HEK293 (cell line): ENCODE data around the gene C2orf42.
A peak's percentile ranks its signal among the peaks of the same experiment; 100 is the strongest.

Source experiments
- ELK4 ChIP-seq: IDR thresholded peaks from 2 replicates; pipeline ENCODE4 v1.6.1; 2011; ENCODE audit warnings: mild to moderate bottlenecking, low read depth, low read length, borderline replicate concordance
- FEZF1 ChIP-seq: fragments of 450-650 bp; formaldehyde crosslinking; IDR thresholded peaks from 2 replicates; pipeline ENCODE4 v1.5.1; 2016; ENCODE audit warnings: missing biosample characterization, missing genetic modification characterization
- REPIN1 ChIP-seq: fragments of 450-650 bp; formaldehyde crosslinking; IDR thresholded peaks from 2 replicates; pipeline ENCODE4 v1.5.1; 2017; ENCODE audit warnings: missing biosample characterization, missing genetic modification characterization, low read depth
- WT1 ChIP-seq: fragments of 450-650 bp; formaldehyde crosslinking; IDR thresholded peaks from 2 replicates; pipeline ENCODE4 v1.5.1; 2016; ENCODE audit warnings: missing biosample characterization, missing genetic modification characterization
- ZEB2 ChIP-seq: fragments of 450-650 bp; formaldehyde crosslinking; IDR thresholded peaks from 2 replicates; pipeline ENCODE4 v1.5.1; 2016; ENCODE audit warnings: missing biosample characterization, missing genetic modification characterization
- ZNF148 ChIP-seq: fragments of 450-650 bp; formaldehyde crosslinking; IDR thresholded peaks from 2 replicates; pipeline ENCODE4 v1.5.0; 2017; ENCODE audit warnings: missing biosample characterization, missing genetic modification characterization, borderline replicate concordance
- ZNF157 ChIP-seq: fragments of 450-650 bp; formaldehyde crosslinking; IDR thresholded peaks from 2 replicates; pipeline ENCODE4 v1.5.1; 2016; ENCODE audit warnings: missing biosample characterization, missing genetic modification characterization
- ZNF174 ChIP-seq: fragments of 450-650 bp; formaldehyde crosslinking; IDR thresholded peaks from 2 replicates; pipeline ENCODE4 v1.5.0; 2017; ENCODE audit warnings: missing biosample characterization, mild to moderate bottlenecking, missing genetic modification characterization
- ZNF19 ChIP-seq: fragments of 450-650 bp; formaldehyde crosslinking; IDR thresholded peaks from 2 replicates; pipeline ENCODE4; 2016; ENCODE audit warnings: missing biosample characterization, missing genetic modification characterization, low read depth
- ZNF366 ChIP-seq: fragments of 450-650 bp; formaldehyde crosslinking; conservative IDR thresholded peaks from 2 replicates; pipeline ENCODE4 v1.5.1; 2016; ENCODE audit warnings: missing biosample characterization, missing genetic modification characterization
- ZNF391 ChIP-seq: fragments of 450-650 bp; formaldehyde crosslinking; IDR thresholded peaks from 2 replicates; pipeline ENCODE4 v1.5.1; 2016; ENCODE audit warnings: low read depth, missing biosample characterization, missing genetic modification characterization, borderline replicate concordance
- ZNF548 ChIP-seq: fragments of 450-650 bp; formaldehyde crosslinking; IDR thresholded peaks from 2 replicates; pipeline ENCODE4 v1.5.1; 2016; ENCODE audit warnings: missing biosample characterization, missing genetic modification characterization
- ZNF555 ChIP-seq: fragments of 450-650 bp; formaldehyde crosslinking; conservative IDR thresholded peaks from 2 replicates; pipeline ENCODE4 v1.5.1; 2017; ENCODE audit warnings: missing biosample characterization, mild to moderate bottlenecking, missing genetic modification characterization, inconsistent platforms
- ZNF600 ChIP-seq: fragments of 450-650 bp; formaldehyde crosslinking; IDR thresholded peaks from 2 replicates; pipeline ENCODE4 v1.5.1; 2016; ENCODE audit warnings: missing biosample characterization, missing genetic modification characterization
- ZNF626 ChIP-seq: fragments of 450-650 bp; sonication (Bioruptor Pico); formaldehyde crosslinking; IDR thresholded peaks from 2 replicates; pipeline ENCODE4 v1.5.1; 2018; ENCODE audit warnings: missing biosample characterization, missing genetic modification characterization, inconsistent platforms
- ZNF670 ChIP-seq: fragments of 450-650 bp; formaldehyde crosslinking; IDR thresholded peaks from 2 replicates; pipeline ENCODE4 v1.5.1; 2016; ENCODE audit warnings: missing biosample characterization, missing genetic modification characterization, low read depth
- ZNF785 ChIP-seq: fragments of 450-650 bp; formaldehyde crosslinking; IDR thresholded peaks from 2 replicates; pipeline ENCODE4 v1.5.1; 2016; ENCODE audit warnings: missing biosample characterization, missing genetic modification characterization
- ZNF791 ChIP-seq: fragments of 450-650 bp; formaldehyde crosslinking; IDR thresholded peaks from 2 replicates; pipeline ENCODE4 v1.5.1; 2016; ENCODE audit warnings: missing biosample characterization, missing genetic modification characterization
- ZNF830 ChIP-seq: fragments of 450-650 bp; IDR thresholded peaks from 2 replicates; pipeline ENCODE4 v1.5.0; 2018; ENCODE audit warnings: missing biosample characterization, missing genetic modification characterization, low read depth, mild to moderate bottlenecking, moderate library complexity
- ZSCAN16 ChIP-seq: fragments of 450-650 bp; formaldehyde crosslinking; IDR thresholded peaks from 2 replicates; pipeline ENCODE4 v1.5.1; 2016; ENCODE audit warnings: missing biosample characterization, missing genetic modification characterization
- TF ChIP-seq, protein P1 (sequence below): fragments of 450-650 bp; formaldehyde crosslinking; IDR thresholded peaks from 2 replicates; pipeline ENCODE4 v1.5.1; 2016; ENCODE audit warnings: missing biosample characterization, missing genetic modification characterization, borderline replicate concordance
- TF ChIP-seq, protein P2 (sequence below): fragments of 450-650 bp; formaldehyde crosslinking; IDR thresholded peaks from 2 replicates; pipeline ENCODE4 v1.5.1; 2016; ENCODE audit warnings: missing biosample characterization, missing genetic modification characterization
- TF ChIP-seq, protein P3 (sequence below): fragments of 450-650 bp; formaldehyde crosslinking; IDR thresholded peaks from 2 replicates; pipeline ENCODE4 v1.5.1; 2016; ENCODE audit warnings: missing biosample characterization, missing genetic modification characterization
- TF ChIP-seq, protein P4 (sequence below): fragments of 450-650 bp; formaldehyde crosslinking; IDR thresholded peaks from 2 replicates; pipeline ENCODE4 v1.5.1; 2016; ENCODE audit warnings: missing biosample characterization, missing genetic modification characterization

Gene C2orf42

DNA sequence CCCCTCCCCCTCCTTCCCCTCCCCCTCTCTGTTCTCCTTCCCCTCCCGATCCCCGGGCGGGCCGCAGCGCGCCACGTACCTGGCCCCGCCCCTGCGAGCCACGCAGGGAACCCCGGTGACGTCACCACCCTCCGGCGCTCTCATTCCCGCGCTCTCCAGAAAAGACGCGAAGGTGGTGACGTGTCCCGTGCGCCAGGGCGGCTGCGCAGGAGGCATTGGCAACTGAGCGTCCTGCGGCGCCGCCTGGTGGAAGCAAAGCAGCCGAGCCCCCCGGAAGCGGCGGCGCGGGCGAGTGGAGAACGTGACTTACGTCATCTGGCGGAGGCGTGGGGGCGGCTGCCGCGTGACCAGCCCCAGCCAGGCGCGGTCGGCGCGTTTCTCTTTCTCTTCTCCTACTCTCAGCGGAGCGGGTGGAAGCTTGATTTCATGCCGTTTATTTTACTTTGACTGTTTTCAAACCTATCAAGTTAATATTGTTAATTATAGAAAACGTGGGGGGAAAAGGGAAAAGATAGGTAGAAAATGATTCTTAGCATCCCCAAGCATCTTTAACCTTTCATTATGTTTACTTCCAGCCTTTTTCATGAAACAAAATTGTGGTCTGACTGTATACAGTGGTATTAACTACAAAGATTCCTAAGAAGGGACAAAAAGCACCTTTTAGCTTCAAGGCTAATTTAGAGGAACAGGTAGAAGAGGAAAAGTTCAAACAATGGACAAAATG, 48.1 kb downstream of the C2orf42 start (continued):
- TF ChIP-seq, protein P1, sequence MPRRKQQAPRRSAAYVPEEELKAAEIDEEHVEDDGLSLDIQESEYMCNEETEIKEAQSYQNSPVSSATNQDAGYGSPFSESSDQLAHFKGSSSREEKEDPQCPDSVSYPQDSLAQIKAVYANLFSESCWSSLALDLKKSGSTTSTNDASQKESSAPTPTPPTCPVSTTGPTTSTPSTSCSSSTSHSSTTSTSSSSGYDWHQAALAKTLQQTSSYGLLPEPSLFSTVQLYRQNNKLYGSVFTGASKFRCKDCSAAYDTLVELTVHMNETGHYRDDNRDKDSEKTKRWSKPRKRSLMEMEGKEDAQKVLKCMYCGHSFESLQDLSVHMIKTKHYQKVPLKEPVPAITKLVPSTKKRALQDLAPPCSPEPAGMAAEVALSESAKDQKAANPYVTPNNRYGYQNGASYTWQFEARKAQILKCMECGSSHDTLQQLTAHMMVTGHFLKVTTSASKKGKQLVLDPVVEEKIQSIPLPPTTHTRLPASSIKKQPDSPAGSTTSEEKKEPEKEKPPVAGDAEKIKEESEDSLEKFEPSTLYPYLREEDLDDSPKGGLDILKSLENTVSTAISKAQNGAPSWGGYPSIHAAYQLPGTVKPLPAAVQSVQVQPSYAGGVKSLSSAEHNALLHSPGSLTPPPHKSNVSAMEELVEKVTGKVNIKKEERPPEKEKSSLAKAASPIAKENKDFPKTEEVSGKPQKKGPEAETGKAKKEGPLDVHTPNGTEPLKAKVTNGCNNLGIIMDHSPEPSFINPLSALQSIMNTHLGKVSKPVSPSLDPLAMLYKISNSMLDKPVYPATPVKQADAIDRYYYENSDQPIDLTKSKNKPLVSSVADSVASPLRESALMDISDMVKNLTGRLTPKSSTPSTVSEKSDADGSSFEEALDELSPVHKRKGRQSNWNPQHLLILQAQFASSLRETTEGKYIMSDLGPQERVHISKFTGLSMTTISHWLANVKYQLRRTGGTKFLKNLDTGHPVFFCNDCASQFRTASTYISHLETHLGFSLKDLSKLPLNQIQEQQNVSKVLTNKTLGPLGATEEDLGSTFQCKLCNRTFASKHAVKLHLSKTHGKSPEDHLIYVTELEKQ (tag by site-specific recombination): peak; percentile 94
- TF ChIP-seq, protein P2, sequence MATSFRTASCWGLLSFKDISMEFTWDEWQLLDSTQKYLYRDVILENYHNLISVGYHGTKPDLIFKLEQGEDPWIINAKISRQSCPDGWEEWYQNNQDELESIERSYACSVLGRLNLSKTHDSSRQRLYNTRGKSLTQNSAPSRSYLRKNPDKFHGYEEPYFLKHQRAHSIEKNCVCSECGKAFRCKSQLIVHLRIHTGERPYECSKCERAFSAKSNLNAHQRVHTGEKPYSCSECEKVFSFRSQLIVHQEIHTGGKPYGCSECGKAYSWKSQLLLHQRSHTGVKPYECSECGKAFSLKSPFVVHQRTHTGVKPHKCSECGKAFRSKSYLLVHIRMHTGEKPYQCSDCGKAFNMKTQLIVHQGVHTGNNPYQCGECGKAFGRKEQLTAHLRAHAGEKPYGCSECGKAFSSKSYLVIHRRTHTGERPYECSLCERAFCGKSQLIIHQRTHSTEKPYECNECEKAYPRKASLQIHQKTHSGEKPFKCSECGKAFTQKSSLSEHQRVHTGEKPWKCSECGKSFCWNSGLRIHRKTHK: no peak
- TF ChIP-seq WT1: peak; percentile 75
- TF ChIP-seq ZNF670 (tag by site-specific recombination): no peak
- no peak for TF ChIP-seq ZSCAN16 (tag by site-specific recombination)
- TF ChIP-seq, protein P3, sequence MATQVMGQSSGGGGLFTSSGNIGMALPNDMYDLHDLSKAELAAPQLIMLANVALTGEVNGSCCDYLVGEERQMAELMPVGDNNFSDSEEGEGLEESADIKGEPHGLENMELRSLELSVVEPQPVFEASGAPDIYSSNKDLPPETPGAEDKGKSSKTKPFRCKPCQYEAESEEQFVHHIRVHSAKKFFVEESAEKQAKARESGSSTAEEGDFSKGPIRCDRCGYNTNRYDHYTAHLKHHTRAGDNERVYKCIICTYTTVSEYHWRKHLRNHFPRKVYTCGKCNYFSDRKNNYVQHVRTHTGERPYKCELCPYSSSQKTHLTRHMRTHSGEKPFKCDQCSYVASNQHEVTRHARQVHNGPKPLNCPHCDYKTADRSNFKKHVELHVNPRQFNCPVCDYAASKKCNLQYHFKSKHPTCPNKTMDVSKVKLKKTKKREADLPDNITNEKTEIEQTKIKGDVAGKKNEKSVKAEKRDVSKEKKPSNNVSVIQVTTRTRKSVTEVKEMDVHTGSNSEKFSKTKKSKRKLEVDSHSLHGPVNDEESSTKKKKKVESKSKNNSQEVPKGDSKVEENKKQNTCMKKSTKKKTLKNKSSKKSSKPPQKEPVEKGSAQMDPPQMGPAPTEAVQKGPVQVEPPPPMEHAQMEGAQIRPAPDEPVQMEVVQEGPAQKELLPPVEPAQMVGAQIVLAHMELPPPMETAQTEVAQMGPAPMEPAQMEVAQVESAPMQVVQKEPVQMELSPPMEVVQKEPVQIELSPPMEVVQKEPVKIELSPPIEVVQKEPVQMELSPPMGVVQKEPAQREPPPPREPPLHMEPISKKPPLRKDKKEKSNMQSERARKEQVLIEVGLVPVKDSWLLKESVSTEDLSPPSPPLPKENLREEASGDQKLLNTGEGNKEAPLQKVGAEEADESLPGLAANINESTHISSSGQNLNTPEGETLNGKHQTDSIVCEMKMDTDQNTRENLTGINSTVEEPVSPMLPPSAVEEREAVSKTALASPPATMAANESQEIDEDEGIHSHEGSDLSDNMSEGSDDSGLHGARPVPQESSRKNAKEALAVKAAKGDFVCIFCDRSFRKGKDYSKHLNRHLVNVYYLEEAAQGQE (tag by site-specific recombination): 0 out of 2 replicates have a peak, but pooled peaks have one; percentile 26
- TF ChIP-seq ZNF19 (tag by site-specific recombination): no peak
- TF ChIP-seq ZNF626 (tag by site-specific recombination): no peak
- TF ChIP-seq ZNF548 (tag by site-specific recombination): no peak
- peak; percentile 92; the same call in 1 of the 2 replicates for TF ChIP-seq ZNF391 (tag by site-specific recombination)
- no peak for TF ChIP-seq ZNF555 (tag by site-specific recombination)
- TF ChIP-seq REPIN1 (tag by site-specific recombination): no peak
- peak; percentile 99 for TF ChIP-seq ZEB2
- TF ChIP-seq ZNF174 (tag by site-specific recombination): no peak
- no peak for TF ChIP-seq ZNF157
- TF ChIP-seq, protein P4, sequence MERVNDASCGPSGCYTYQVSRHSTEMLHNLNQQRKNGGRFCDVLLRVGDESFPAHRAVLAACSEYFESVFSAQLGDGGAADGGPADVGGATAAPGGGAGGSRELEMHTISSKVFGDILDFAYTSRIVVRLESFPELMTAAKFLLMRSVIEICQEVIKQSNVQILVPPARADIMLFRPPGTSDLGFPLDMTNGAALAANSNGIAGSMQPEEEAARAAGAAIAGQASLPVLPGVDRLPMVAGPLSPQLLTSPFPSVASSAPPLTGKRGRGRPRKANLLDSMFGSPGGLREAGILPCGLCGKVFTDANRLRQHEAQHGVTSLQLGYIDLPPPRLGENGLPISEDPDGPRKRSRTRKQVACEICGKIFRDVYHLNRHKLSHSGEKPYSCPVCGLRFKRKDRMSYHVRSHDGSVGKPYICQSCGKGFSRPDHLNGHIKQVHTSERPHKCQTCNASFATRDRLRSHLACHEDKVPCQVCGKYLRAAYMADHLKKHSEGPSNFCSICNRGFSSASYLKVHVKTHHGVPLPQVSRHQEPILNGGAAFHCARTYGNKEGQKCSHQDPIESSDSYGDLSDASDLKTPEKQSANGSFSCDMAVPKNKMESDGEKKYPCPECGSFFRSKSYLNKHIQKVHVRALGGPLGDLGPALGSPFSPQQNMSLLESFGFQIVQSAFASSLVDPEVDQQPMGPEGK: peak; percentile 98
- TF ChIP-seq ZNF791: no peak
- TF ChIP-seq ZNF148 (tag by site-specific recombination): peak; percentile 24; the same call in 1 of the 2 replicates
- TF ChIP-seq ZNF600 (tag by site-specific recombination): no peak
- peak; percentile 65; the same call in 1 of the 2 replicates for TF ChIP-seq ELK4
- no peak for TF ChIP-seq ZNF830 (tag by site-specific recombination)
- peak; percentile 86 for TF ChIP-seq FEZF1 (tag by site-specific recombination)
- TF ChIP-seq ZNF785 (tag by site-specific recombination): peak; percentile 45; the same call in 1 of the 2 replicates
- TF ChIP-seq ZNF366 (tag by site-specific recombination): peak; percentile 96
